K562 (cell line): ENCODE measurements around the gene APOC1. TPM values are rescaled to one million over a fixed set of nuclear protein-coding genes. Genes with fewer than 3 reads are reported as not detected.

Source experiments
- C11orf30 ChIP-seq: fragments of 450-650 bp; IDR thresholded peaks from 2 replicates; pipeline ENCODE4 v1.6.1; 2016; ENCODE audit warnings: low read depth, mild to moderate bottlenecking
- FUS ChIP-seq: fragments of 200-400 bp; formaldehyde crosslinking; optimal IDR thresholded peaks from 2 replicates; pipeline ENCODE3; 2017; ENCODE audit warnings: low read depth, low read length
- GABPB2 ChIP-seq: fragments of 250-450 bp; sonication (Bioruptor Pico); conservative IDR thresholded peaks from 2 replicates; pipeline ENCODE4 v1.5.1; 2021; ENCODE audit warnings: mild to moderate bottlenecking
- HNRNPLL ChIP-seq: fragments of 200-400 bp; formaldehyde crosslinking; IDR thresholded peaks from 2 replicates; pipeline ENCODE4 v1.6.1; 2017; ENCODE audit warnings: low read length, low read depth, mild to moderate bottlenecking; ENCODE audit not compliant: poor library complexity, severe bottlenecking
- HNRNPUL1 ChIP-seq: fragments of 200-400 bp; formaldehyde crosslinking; IDR thresholded peaks from 2 replicates; pipeline ENCODE4 v1.6.1; 2017; ENCODE audit warnings: low read length
- MXI1 ChIP-seq: IDR thresholded peaks from 2 replicates; pipeline ENCODE4 v1.6.1; 2011; ENCODE audit warnings: low read depth, mild to moderate bottlenecking, improper control_type of control experiment, low read length
- NKRF ChIP-seq: fragments of 450-650 bp; IDR thresholded peaks from 2 replicates; pipeline ENCODE4 v1.6.1; 2016; ENCODE audit warnings: borderline replicate concordance
- TCF3 ChIP-seq: sonication (generic); formaldehyde crosslinking; IDR thresholded peaks from 2 replicates; pipeline ENCODE4 v1.4.0; 2020; ENCODE audit warnings: mild to moderate bottlenecking, missing genetic modification reagents
- THRB ChIP-seq: fragments of 450-650 bp; formaldehyde crosslinking; conservative IDR thresholded peaks from 2 replicates; pipeline ENCODE4 v1.4.0; 2022; ENCODE audit warnings: mild to moderate bottlenecking, missing genetic modification characterization
- TSHZ1 ChIP-seq: fragments of 250-450 bp; sonication (Bioruptor Pico); IDR thresholded peaks from 2 replicates; pipeline ENCODE4 v1.4.0; 2020; ENCODE audit warnings: mild to moderate bottlenecking, moderate library complexity
- ZNF280B ChIP-seq: fragments of 250-450 bp; sonication (Bioruptor Pico); IDR thresholded peaks from 2 replicates; pipeline ENCODE4 v1.5.1; 2021; ENCODE audit warnings: mild to moderate bottlenecking
- ZNF639 ChIP-seq, 2 experiments: fragments of 200-800 bp in 1 of 2; sonication (Bioruptor generic) in 1 of 2; sonication (generic) in 1 of 2; formaldehyde crosslinking in 1 of 2; IDR thresholded peaks in 1 of 2; conservative IDR thresholded peaks in 1 of 2; 2 replicates each; pipeline versions ENCODE4 v1.5.0 to v1.6.1; 2016 to 2020; ENCODE audit warnings: missing compliant biosample characterization in 1 of 2, missing genetic modification characterization in 1 of 2, missing genetic modification reagents in 1 of 2
- polyA plus RNA-seq, 8 experiments: library from polyadenylated mRNA; depleted of rRNA in 4 of 8; stranded (reverse) in 5 of 8; unstranded in 3 of 8; fragments of >200 nt; fragmentation: Nextera tagmentation in 2 of 8; fragmentation: Illumina TruSeq in 1 of 8; extraction: Ambion mirVana in 2 of 8; extraction: Trizol in 1 of 8; gene quantifications; 2 replicates each; pipeline versions ENCODE4 v1.2.1 to v1.2.3, GENCODE V29; 2011 to 2014; ENCODE audit warnings: inconsistent platforms in 1 of 8, missing spikeins in 1 of 8
- total RNA-seq, 7 experiments: library from RNA; depleted of rRNA in 6 of 7; stranded (reverse); fragments of >200 nt in 6 of 7; fragmentation: Illumina TruSeq in 2 of 7; extraction: Trizol in 2 of 7; gene quantifications; 2 replicates each; pipeline versions ENCODE4 v1.2.1 to v1.2.3, GENCODE V29; 2011 to 2021; ENCODE audit warnings: low replicate concordance in 1 of 7

APOC1 gene
- total and polyA plus RNA-seq, 9 of the 15 experiments (the other 6 are each of a cell fraction or from before 2014, with no cell fraction given) = 115 to 408 (median 220) TPM

GRCh38 chr19:44890366-44891015, 23.9 kb upstream of the APOC1 start (continued):
- TF ChIP-seq THRB (CRISPR knock-in tag) = peak; percentile 90
- TF ChIP-seq NKRF = peak; percentile 100; the same call in 1 of the 2 replicates
- TF ChIP-seq MXI1 = 0 out of 2 replicates have a peak, but pooled peaks have one; percentile 34
- no peak for TF ChIP-seq TSHZ1
- peak; percentile 66 for TF ChIP-seq C11orf30
- no peak for TF ChIP-seq ZNF280B (CRISPR knock-in tag)
- TF ChIP-seq TCF3 = peak; percentile 46; the same call in 1 of the 2 replicates
- TF ChIP-seq HNRNPUL1 = no peak
- peak; percentile 29 for TF ChIP-seq HNRNPLL
- TF ChIP-seq GABPB2 (CRISPR knock-in tag) = no peak
- no peak for TF ChIP-seq FUS
- TF ChIP-seq ZNF639 (CRISPR knock-in tag; conservative IDR thresholded peaks at IDR 0.05 in 1 of 2, IDR thresholded peaks at IDR 0.05 in 1 of 2) = peak in 1 of 2 experiments; percentile 93; a peak in 2 of 4 replicates
